Vagina (tissue), 2 donors: ENCODE data around the gene S100G.

Source experiments
- POLR2A ChIP-seq, 2 donors: fragments of 450-650 bp; IDR thresholded peaks; one replicate each; pipeline ENCODE4 v1.6.1; 2017; ENCODE audit warnings: antibody characterized with exemption in 2 of 2, mild to moderate bottlenecking in 2 of 2, moderate library complexity in 2 of 2
- TF ChIP-seq, protein P1 (sequence below), 3 experiments: fragments of 450-650 bp in 2 of 3; fragments of 200-600 bp in 1 of 3; sonication (generic) in 1 of 3; IDR thresholded peaks; one replicate each; pipeline ENCODE4 v1.5.1; 2017 to 2019; ENCODE audit warnings: antibody characterized with exemption in 3 of 3, mild to moderate bottlenecking in 2 of 3, moderate library complexity in 2 of 3

DNA sequence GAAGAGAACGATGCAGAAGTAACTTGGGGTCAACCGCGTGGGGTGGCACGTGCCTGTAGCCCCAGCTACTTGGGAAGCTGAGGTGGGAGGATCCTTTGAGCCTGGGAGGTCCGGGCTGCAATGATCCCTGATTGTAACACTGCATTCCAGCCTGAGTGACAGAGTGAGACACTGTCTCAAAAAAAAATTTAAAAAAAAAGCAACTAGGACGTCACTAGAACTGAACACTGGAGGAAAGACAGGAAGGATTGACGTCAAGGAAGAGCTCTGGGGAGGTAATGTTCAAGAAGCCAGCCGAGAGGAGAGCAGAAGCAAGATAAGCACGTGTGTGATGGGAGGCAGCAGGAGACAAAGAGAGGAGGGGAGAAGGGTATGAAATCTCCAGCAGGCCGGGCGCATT, 28.7 kb downstream of the S100G start:
- TF ChIP-seq, protein P1, sequence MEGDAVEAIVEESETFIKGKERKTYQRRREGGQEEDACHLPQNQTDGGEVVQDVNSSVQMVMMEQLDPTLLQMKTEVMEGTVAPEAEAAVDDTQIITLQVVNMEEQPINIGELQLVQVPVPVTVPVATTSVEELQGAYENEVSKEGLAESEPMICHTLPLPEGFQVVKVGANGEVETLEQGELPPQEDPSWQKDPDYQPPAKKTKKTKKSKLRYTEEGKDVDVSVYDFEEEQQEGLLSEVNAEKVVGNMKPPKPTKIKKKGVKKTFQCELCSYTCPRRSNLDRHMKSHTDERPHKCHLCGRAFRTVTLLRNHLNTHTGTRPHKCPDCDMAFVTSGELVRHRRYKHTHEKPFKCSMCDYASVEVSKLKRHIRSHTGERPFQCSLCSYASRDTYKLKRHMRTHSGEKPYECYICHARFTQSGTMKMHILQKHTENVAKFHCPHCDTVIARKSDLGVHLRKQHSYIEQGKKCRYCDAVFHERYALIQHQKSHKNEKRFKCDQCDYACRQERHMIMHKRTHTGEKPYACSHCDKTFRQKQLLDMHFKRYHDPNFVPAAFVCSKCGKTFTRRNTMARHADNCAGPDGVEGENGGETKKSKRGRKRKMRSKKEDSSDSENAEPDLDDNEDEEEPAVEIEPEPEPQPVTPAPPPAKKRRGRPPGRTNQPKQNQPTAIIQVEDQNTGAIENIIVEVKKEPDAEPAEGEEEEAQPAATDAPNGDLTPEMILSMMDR (IDR thresholded peaks at IDR 0.05) = no peak
- no peak for TF ChIP-seq POLR2A (IDR thresholded peaks at IDR 0.05)
